Astrocyte (in vitro differentiated cells and primary cell): Measurements from ENCODE around the gene CRACDL. TPM values are rescaled to one million over a fixed set of nuclear protein-coding genes. Genes with fewer than 3 reads are reported as not detected.

Source experiments
- DNase-seq: peaks from one replicate; pipeline ENCODE4 v3.0.0-alpha.2; 2010; ENCODE audit warnings: low read depth
- FAIRE-seq: peaks from 2 replicates; lab custom pipeline; 2011; peaks lifted over from hg19 to GRCh38; lab: Jason Lieb, UNC
- H2AFZ ChIP-seq: 2 replicates; pipeline ENCODE4 v1.6.0; 2012; ENCODE audit warnings: low read depth, low read length, inconsistent platforms
- H3K27ac ChIP-seq: 2 replicates; pipeline ENCODE4 v1.5.1; 2011; ENCODE audit warnings: low read depth, low read length, inconsistent platforms
- H3K27me3 ChIP-seq: 2 replicates; pipeline ENCODE4 v1.6.0; 2011; ENCODE audit warnings: low read length, inconsistent platforms; ENCODE audit not compliant: insufficient read depth
- H3K36me3 ChIP-seq: 2 replicates; pipeline ENCODE4 v1.5.1; 2011; ENCODE audit warnings: low read length, inconsistent platforms; ENCODE audit not compliant: insufficient read depth
- H3K4me1 ChIP-seq: 2 replicates; pipeline ENCODE4 v1.5.1; 2011; ENCODE audit warnings: low read length, inconsistent platforms; ENCODE audit not compliant: insufficient read depth
- H3K4me2 ChIP-seq: 2 replicates; pipeline ENCODE4 v1.6.0; 2012; ENCODE audit warnings: low read length, inconsistent platforms
- H3K4me3 ChIP-seq: 2 replicates; pipeline ENCODE4 v1.5.1; 2011; ENCODE audit warnings: low read depth, mild to moderate bottlenecking, low read length, inconsistent platforms; ENCODE audit not compliant: insufficient read depth
- H3K79me2 ChIP-seq: 2 replicates; pipeline ENCODE4 v1.6.0; 2012; ENCODE audit warnings: mild to moderate bottlenecking, low read length, inconsistent platforms; ENCODE audit not compliant: insufficient read depth
- H3K9ac ChIP-seq: 2 replicates; pipeline ENCODE4 v1.6.0; 2012; ENCODE audit warnings: mild to moderate bottlenecking, low read length, inconsistent platforms
- H3K9me3 ChIP-seq: 2 replicates; pipeline ENCODE4 v1.5.1; 2012; ENCODE audit warnings: low read depth, mild to moderate bottlenecking, low read length, inconsistent platforms; ENCODE audit not compliant: insufficient read depth
- H4K20me1 ChIP-seq: 2 replicates; pipeline ENCODE4 v1.6.0; 2012; ENCODE audit warnings: low read length, inconsistent platforms; ENCODE audit not compliant: insufficient read depth
- H3K27ac Mint-ChIP-seq: one replicate; pipeline ENCODE4 v1.8.0; 2021; ENCODE audit warnings: mild to moderate bottlenecking, mixed read lengths; ENCODE audit not compliant: unreplicated experiment
- H3K27me3 Mint-ChIP-seq: one replicate; pipeline ENCODE4 v1.8.0; 2021; ENCODE audit warnings: low read depth, mixed read lengths; ENCODE audit not compliant: unreplicated experiment
- H3K36me3 Mint-ChIP-seq: one replicate; pipeline ENCODE4 v1.8.0; 2021; ENCODE audit warnings: low read depth, mixed read lengths; ENCODE audit not compliant: unreplicated experiment
- H3K4me1 Mint-ChIP-seq: one replicate; pipeline ENCODE4 v1.8.0; 2021; ENCODE audit warnings: low read depth, mixed read lengths; ENCODE audit not compliant: unreplicated experiment
- H3K4me3 Mint-ChIP-seq: one replicate; pipeline ENCODE4 v1.8.0; 2021; ENCODE audit warnings: mild to moderate bottlenecking, moderate library complexity, mixed read lengths; ENCODE audit not compliant: unreplicated experiment
- H3K9me3 Mint-ChIP-seq: one replicate; pipeline ENCODE4 v1.8.0; 2021; ENCODE audit warnings: mild to moderate bottlenecking, mixed read lengths; ENCODE audit not compliant: unreplicated experiment
- EZH2 ChIP-seq: IDR thresholded peaks from 2 replicates; pipeline ENCODE4 v1.6.1; 2012; ENCODE audit warnings: mild to moderate bottlenecking, low read length, inconsistent platforms; ENCODE audit not compliant: insufficient read depth
- total RNA-seq: library from RNA; stranded (reverse); gene quantifications from 2 replicates; pipeline ENCODE4 v1.2.1, GENCODE V29; 2021
- TF ChIP-seq, protein P1 (sequence below): IDR thresholded peaks from 2 replicates; pipeline ENCODE4 v1.5.1; 2011; ENCODE audit warnings: low read depth, mild to moderate bottlenecking, inconsistent platforms, low read length, moderate library complexity; ENCODE audit not compliant: insufficient read depth

CRACDL gene
- total RNA-seq, 1 donor from 2014 or later = 1.8 TPM

DNA sequence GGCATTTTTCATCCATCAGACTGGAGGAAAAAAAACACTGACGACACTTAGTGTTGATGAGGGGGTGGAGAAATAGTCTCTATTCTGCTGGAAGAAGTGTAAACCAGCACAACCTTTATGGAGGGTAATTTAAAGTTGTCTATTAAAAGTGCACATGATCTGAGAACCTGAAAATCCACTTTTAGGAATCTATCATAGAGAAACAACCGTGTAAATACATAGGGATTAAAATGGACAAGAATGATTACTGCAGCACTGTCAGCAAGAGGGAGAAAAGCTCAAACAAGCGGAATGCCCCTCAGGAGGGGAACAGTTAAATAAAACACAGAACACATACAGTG lies 125.5 kb downstream of the CRACDL start:
- Histone ChIP-seq H2AFZ (no peak overlapping the region), H3K36me3 (no peaks in the 10 kb centered on the region), H3K9ac (no peak overlapping the region), H3K27me3 (peaks cover 8% of the 10 kb centered on the region), H3K4me2 (no peak overlapping the region), H3K4me1 (peaks cover 10% of the 10 kb centered on the region), H3K27ac (no peak overlapping the region), H3K79me2 (no peaks in the 10 kb centered on the region), H3K9me3 (no peaks in the 10 kb centered on the region), H4K20me1 (no peaks in the 10 kb centered on the region), H3K4me3 (no peak overlapping the region)
- Mint-ChIP-seq H3K27ac (no peak overlapping the region), H3K9me3 (peaks cover 9% of the 10 kb centered on the region), H3K36me3 (peaks cover 1% of the 10 kb centered on the region), H3K4me1 (peaks cover 3% of the 10 kb centered on the region), H3K4me3 (no peak overlapping the region), H3K27me3 (peaks cover 27% of the 10 kb centered on the region)
- TF ChIP-seq, protein P1, sequence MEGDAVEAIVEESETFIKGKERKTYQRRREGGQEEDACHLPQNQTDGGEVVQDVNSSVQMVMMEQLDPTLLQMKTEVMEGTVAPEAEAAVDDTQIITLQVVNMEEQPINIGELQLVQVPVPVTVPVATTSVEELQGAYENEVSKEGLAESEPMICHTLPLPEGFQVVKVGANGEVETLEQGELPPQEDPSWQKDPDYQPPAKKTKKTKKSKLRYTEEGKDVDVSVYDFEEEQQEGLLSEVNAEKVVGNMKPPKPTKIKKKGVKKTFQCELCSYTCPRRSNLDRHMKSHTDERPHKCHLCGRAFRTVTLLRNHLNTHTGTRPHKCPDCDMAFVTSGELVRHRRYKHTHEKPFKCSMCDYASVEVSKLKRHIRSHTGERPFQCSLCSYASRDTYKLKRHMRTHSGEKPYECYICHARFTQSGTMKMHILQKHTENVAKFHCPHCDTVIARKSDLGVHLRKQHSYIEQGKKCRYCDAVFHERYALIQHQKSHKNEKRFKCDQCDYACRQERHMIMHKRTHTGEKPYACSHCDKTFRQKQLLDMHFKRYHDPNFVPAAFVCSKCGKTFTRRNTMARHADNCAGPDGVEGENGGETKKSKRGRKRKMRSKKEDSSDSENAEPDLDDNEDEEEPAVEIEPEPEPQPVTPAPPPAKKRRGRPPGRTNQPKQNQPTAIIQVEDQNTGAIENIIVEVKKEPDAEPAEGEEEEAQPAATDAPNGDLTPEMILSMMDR = no peak
- TF ChIP-seq EZH2 = no peak
- DNase-seq = no peak
- FAIRE-seq = no peak

DNA sequence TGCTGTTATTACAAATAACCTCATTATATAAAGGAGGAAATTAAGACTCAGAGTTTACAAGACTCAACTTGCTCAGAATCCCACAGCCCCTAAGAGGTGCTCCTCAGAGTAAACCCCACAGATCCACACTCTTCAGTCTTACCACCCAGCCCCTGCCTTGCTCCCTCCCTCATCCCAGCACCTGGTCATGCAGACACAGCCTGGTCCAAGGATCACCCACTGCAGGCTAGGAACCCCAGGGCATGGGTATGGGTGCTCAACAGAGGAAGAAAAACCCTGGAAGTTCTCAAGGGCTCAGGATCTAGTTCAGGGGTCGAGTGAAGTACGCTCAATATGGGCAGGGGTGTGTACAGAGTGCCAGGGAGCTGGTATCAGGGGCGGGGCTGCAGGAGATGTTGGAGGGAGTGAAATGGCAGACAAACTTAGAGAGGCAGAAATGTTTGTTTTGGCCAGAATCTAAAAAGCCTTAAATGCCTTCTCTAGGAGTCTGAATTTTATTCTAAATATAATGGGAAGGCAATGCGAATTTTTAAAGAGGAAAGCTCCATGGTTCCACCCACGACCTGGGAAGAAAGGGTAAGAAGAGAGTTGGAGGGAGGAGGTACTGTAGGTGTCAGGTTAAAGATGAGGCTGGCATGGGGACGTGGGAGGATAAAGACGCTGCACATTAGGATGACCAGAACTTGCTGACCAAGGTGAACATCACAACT lies 126.0 kb downstream of the CRACDL start:
- Histone ChIP-seq H3K4me2 (no peak overlapping the region), H3K9ac (no peak overlapping the region), H3K36me3 (no peaks in the 10 kb centered on the region), H3K27ac (no peak overlapping the region), H4K20me1 (no peaks in the 10 kb centered on the region), H3K27me3 (peaks cover 5% of the 10 kb centered on the region), H3K9me3 (no peaks in the 10 kb centered on the region), H3K4me3 (no peak overlapping the region), H3K79me2 (no peaks in the 10 kb centered on the region), H2AFZ (no peak overlapping the region), H3K4me1 (peaks cover 10% of the 10 kb centered on the region)
- H3K9me3 Mint-ChIP-seq = peaks cover 9% of the 10 kb centered on the region
- FAIRE-seq (no peak), DNase-seq (no peak)
- no peak overlapping the region for H3K27ac Mint-ChIP-seq
- TF ChIP-seq, protein P1 = no peak
- TF ChIP-seq EZH2 = no peak
- H3K4me1 Mint-ChIP-seq = peaks cover 6% of the 10 kb centered on the region
- no peak overlapping the region for H3K4me3 Mint-ChIP-seq
- H3K36me3 Mint-ChIP-seq = peaks cover under 1% of the 10 kb centered on the region
- H3K27me3 Mint-ChIP-seq = peaks cover 29% of the 10 kb centered on the region

DNA sequence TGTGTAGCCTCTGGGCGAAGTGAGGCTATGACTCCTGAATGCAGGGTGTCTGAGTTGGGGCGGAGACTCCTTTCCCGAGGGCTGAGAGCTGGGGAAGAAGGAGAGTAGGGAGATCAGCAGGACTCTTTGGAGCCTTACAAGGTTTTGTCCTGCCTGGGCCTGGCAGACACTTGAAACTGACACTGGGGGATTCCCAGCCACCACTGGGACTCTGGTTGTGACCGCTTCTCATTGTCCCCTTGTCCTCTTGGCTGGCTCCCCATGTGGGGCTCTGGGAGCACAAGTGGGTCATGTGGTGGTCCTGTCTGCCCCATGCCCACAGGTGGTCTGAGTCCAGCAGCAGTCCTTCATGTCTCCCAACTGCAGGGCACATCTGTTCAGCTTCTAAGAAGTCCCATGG lies 126.9 kb downstream of the CRACDL start:
- Mint-ChIP-seq H3K36me3 (peaks cover 2% of the 10 kb centered on the region), H3K27ac (no peak overlapping the region), H3K4me1 (peaks cover 6% of the 10 kb centered on the region), H3K27me3 (peaks cover 31% of the 10 kb centered on the region), H3K9me3 (peaks cover 9% of the 10 kb centered on the region), H3K4me3 (no peak overlapping the region)
- no peak overlapping the region for H3K4me3 ChIP-seq
- DNase-seq = no peak
- H3K4me2 ChIP-seq = no peak overlapping the region
- no peak overlapping the region for H3K27ac ChIP-seq
- H4K20me1 ChIP-seq = no peaks in the 10 kb centered on the region
- FAIRE-seq = no peak
- H3K27me3 ChIP-seq = peaks cover 5% of the 10 kb centered on the region
- TF ChIP-seq, protein P1 = no peak
- no peak for TF ChIP-seq EZH2
- H3K9ac ChIP-seq = no peak overlapping the region
- no peaks in the 10 kb centered on the region for H3K36me3 ChIP-seq
- H3K9me3 ChIP-seq = no peaks in the 10 kb centered on the region
- peaks cover 10% of the 10 kb centered on the region for H3K4me1 ChIP-seq
- no peaks in the 10 kb centered on the region for H3K79me2 ChIP-seq
- H2AFZ ChIP-seq = no peak overlapping the region
